ENCODE measurements around the gene TRPM2.

TRPM2 gene

GRCh38 chr21:44380876-44381275 lies 27.5 kb downstream of the TRPM2 start:
- DNase-seq, result no peak
- Mint-ChIP-seq H3K9me3 (peaks cover 32% of the 10 kb centered on the region), H3K4me1 (peaks cover 22% of the 10 kb centered on the region), H3K27ac (peak overlapping the region; percentile 21), H3K4me3 (no peak overlapping the region), H3K36me3 (ENCODE audit: low read depth) (no peaks in the 10 kb centered on the region), H3K27me3 (ENCODE audit: low read depth, poor library complexity) (peaks cover 21% of the 10 kb centered on the region)
- TF ChIP-seq CTCF (IDR thresholded peaks at IDR 0.05), result no peak

- H3K36me3 Mint-ChIP-seq (ENCODE audit: low read depth), result no peaks in the 10 kb centered on the region
- peaks cover 39% of the 10 kb centered on the region for H3K9me3 Mint-ChIP-seq
- peaks cover 22% of the 10 kb centered on the region for H3K4me1 Mint-ChIP-seq
- no peak for TF ChIP-seq CTCF (IDR thresholded peaks at IDR 0.05)
- H3K27ac Mint-ChIP-seq, result no peak overlapping the region
- DNase-seq, result no peak
- H3K4me3 Mint-ChIP-seq, result no peak overlapping the region
- peaks cover 22% of the 10 kb centered on the region for H3K27me3 Mint-ChIP-seq (ENCODE audit: low read depth, poor library complexity)
Observed at GRCh38 chr21:44381874-44382273, 28.5 kb downstream of the TRPM2 start.

- peaks cover 20% of the 10 kb centered on the region for H3K4me1 Mint-ChIP-seq
- no peak overlapping the region for H3K4me3 Mint-ChIP-seq
- no peak overlapping the region for H3K27ac Mint-ChIP-seq
- peaks cover 22% of the 10 kb centered on the region for H3K27me3 Mint-ChIP-seq (ENCODE audit: low read depth, poor library complexity)
- H3K36me3 Mint-ChIP-seq (ENCODE audit: low read depth), result no peaks in the 10 kb centered on the region
- no peak for DNase-seq
- no peak for TF ChIP-seq CTCF (IDR thresholded peaks at IDR 0.05)
- H3K9me3 Mint-ChIP-seq, result peaks cover 44% of the 10 kb centered on the region
Observed at GRCh38 chr21:44382536-44382935, 29.1 kb downstream of the TRPM2 start.

DNA sequence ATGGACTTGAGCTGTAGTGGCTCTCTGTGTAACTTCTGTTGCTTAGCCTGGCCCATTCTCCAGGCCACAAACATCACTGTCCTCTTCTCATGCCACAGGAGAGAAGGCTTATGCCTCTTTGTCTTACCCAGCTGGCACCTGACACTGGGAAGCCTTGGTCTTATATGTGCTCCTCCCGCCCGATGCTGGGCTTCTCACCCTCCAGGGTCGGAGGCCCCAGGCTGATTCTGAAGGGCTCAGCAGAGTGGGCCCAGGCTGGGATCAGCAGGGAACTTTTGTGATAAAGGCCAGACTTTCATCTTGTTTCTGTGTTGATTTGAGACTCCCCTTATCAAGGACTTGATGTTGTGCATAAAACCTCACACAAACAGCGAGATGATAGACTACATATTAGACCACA lies 29.8 kb downstream of the TRPM2 start:
- Mint-ChIP-seq H3K9me3 (peaks cover 50% of the 10 kb centered on the region), H3K27me3 (ENCODE audit: low read depth, poor library complexity) (peaks cover 24% of the 10 kb centered on the region), H3K27ac (no peak overlapping the region), H3K4me3 (no peak overlapping the region), H3K36me3 (ENCODE audit: low read depth) (no peaks in the 10 kb centered on the region), H3K4me1 (peaks cover 18% of the 10 kb centered on the region)
- no peak for DNase-seq
- TF ChIP-seq CTCF (IDR thresholded peaks at IDR 0.05), result no peak

DNA sequence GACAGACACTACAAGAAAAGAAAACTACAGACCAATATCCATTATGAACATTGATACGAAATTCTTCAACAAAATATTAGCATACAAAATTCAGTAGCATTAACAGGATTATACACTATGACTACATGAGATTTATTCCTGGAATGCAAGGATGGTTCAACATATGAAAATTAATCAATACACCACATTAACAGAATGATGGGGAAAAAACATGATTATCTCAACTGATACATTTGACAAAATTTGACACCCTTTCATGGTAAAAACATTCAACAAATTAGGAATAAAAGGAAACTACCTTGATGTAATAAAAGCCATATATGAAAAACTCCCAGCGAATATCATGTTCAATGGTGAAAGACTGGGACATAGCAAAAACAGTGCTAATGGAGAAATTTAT lies 31.5 kb downstream of the TRPM2 start:
- H3K9me3 Mint-ChIP-seq, result peaks cover 64% of the 10 kb centered on the region
- TF ChIP-seq CTCF (IDR thresholded peaks at IDR 0.05), result no peak
- H3K36me3 Mint-ChIP-seq (ENCODE audit: low read depth), result no peaks in the 10 kb centered on the region
- no peak for DNase-seq
- no peak overlapping the region for H3K4me3 Mint-ChIP-seq
- no peak overlapping the region for H3K27ac Mint-ChIP-seq
- H3K4me1 Mint-ChIP-seq, result peaks cover 9% of the 10 kb centered on the region
- peaks cover 25% of the 10 kb centered on the region for H3K27me3 Mint-ChIP-seq (ENCODE audit: low read depth, poor library complexity)

GRCh38 chr21:44389335-44389734 lies 35.9 kb downstream of the TRPM2 start:
- peaks cover 60% of the 10 kb centered on the region for H3K9me3 Mint-ChIP-seq
- H3K27me3 Mint-ChIP-seq (ENCODE audit: low read depth, poor library complexity), result peaks cover 19% of the 10 kb centered on the region
- H3K4me3 Mint-ChIP-seq, result no peak overlapping the region
- no peak for DNase-seq
- H3K36me3 Mint-ChIP-seq (ENCODE audit: low read depth), result no peaks in the 10 kb centered on the region
- no peak overlapping the region for H3K27ac Mint-ChIP-seq
- no peak for TF ChIP-seq CTCF (IDR thresholded peaks at IDR 0.05)
- no peaks in the 10 kb centered on the region for H3K4me1 Mint-ChIP-seq

Data from nephron progenitor cell (in vitro differentiated cells).